Kidney epithelial cell (primary cell): ENCODE measurements around the gene HECA. TPM values are rescaled to one million over a fixed set of nuclear protein-coding genes. Genes with fewer than 3 reads are reported as not detected.

Experiments
- DNase-seq: peaks from one replicate; pipeline ENCODE4 v3.0.0-alpha.2; 2010; ENCODE audit warnings: low read depth
- H3K27me3 ChIP-seq: 2 replicates; pipeline ENCODE4 v1.6.0; 2011; ENCODE audit warnings: low read length; ENCODE audit not compliant: control insufficient read depth, insufficient read depth
- H3K36me3 ChIP-seq: 2 replicates; pipeline ENCODE4 v1.5.1; 2011; ENCODE audit warnings: low read length; ENCODE audit not compliant: control insufficient read depth, insufficient read depth
- H3K4me3 ChIP-seq: 2 replicates; pipeline ENCODE4 v1.5.1; 2011; ENCODE audit warnings: low read depth, mild to moderate bottlenecking, control low read depth, low read length
- CTCF ChIP-seq: IDR thresholded peaks from 2 replicates; pipeline ENCODE4 v1.5.1; 2011; ENCODE audit warnings: mild to moderate bottlenecking, moderate library complexity, low read length, control low read depth, inconsistent platforms; ENCODE audit not compliant: insufficient read depth, poor library complexity, severe bottlenecking
- total RNA-seq: library from RNA; depleted of rRNA; stranded (reverse); fragments of >200 nt; gene quantifications from 2 replicates; pipeline ENCODE4 v1.2.3, GENCODE V29; 2015

Gene HECA
- total RNA-seq, 1 donor from 2014 or later = 18.7 TPM

GRCh38 chr6:139148557-139149235 is 13.8 kb downstream of the HECA start:
- no peak overlapping the region for H3K4me3 ChIP-seq
- no peak for TF ChIP-seq CTCF
- DNase-seq = no peak
- H3K27me3 ChIP-seq = no peaks in the 10 kb centered on the region
- H3K36me3 ChIP-seq = no peaks in the 10 kb centered on the region

DNA sequence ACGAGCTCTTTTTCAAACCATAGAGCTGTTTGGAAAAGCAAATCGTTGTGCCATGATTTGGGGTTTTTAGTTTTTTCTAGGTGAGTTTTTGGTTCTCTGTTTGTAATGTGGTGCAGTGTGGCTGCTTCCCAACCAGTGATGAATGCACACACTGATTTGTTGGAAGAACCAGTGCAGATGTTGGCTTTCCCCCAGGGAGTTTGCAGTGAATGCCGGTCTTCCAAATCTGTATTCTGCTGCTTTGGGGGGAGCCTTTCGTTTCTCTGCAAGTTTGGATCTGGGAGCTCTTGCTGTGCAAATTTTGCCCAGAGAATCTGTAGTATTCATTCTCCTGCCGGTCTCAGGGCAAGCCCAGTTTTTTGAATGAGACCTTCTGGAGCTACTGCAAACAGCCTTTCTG is 14.5 kb downstream of the HECA start:
- no peaks in the 10 kb centered on the region for H3K27me3 ChIP-seq
- H3K36me3 ChIP-seq = no peaks in the 10 kb centered on the region
- DNase-seq = no peak
- TF ChIP-seq CTCF = no peak
- no peak overlapping the region for H3K4me3 ChIP-seq

- no peaks in the 10 kb centered on the region for H3K27me3 ChIP-seq
- no peak for DNase-seq
- no peak overlapping the region for H3K4me3 ChIP-seq
- no peak for TF ChIP-seq CTCF
- H3K36me3 ChIP-seq = no peaks in the 10 kb centered on the region
These were observed 16.0 kb downstream of the HECA start for GRCh38 chr6:139150920-139151319.

- no peak overlapping the region for H3K4me3 ChIP-seq
- H3K36me3 ChIP-seq = no peaks in the 10 kb centered on the region
- no peaks in the 10 kb centered on the region for H3K27me3 ChIP-seq
- no peak for DNase-seq
- TF ChIP-seq CTCF = no peak
These were observed 16.7 kb downstream of the HECA start for GRCh38 chr6:139151425-139152087.

DNA sequence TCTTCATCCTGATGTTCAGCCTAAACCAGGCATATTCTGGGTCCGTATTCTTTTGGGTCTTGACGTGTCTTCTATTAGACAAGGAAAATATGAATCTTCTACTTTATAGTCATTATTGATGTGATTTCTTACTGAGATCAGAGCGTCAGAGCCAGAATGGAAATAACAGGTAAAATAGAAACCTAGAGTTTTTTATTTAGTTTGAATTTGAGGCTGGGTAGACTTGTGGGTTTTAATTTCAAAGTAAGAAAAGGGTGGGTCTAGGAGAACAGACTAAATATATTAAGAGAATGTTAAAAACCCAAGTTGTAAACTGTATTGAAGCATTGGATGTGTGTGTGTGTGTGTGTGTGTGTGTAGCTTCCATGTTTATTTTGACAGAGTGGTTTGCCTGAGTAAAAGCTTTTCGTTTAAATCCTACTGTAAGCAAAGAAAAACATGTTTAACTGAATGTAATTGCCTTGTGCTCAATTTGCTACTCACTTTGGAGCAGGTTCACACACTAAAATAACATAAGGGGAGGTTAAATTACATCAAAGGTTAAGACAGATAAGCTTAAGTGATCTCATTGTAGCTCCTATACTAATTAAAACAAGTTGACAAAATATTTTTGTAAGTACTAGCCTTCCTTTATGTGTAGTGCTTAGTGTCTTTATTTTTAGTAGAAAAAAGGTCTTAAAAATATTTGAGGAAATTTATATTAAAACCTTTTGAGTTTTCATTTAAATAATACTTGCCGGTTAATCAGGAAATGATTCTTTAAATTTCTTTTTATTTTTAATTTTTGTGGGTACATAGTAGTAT is 17.4 kb downstream of the HECA start:
- no peak for TF ChIP-seq CTCF

More for the DNA sequence above, 17.4 kb downstream of the HECA start:
- no peak for DNase-seq
- Histone ChIP-seq H3K4me3 (no peak overlapping the region), H3K27me3 (no peaks in the 10 kb centered on the region), H3K36me3 (no peaks in the 10 kb centered on the region)
